ENCODE measurements around the gene SATL1.

The SATL1 gene

GRCh38 chrX:85136409-85136808 lies 107.2 kb downstream of the SATL1 start:
- TF ChIP-seq CTCF (IDR thresholded peaks at IDR 0.05; ENCODE audit: low read depth, low read length) = no peak
- H3K4me3 ChIP-seq (ENCODE audit: low read depth, low read length) = no peak overlapping the region

GRCh38 chrX:85115252-85115651 lies 128.3 kb downstream of the SATL1 start:
- no peak overlapping the region for H3K4me3 ChIP-seq (ENCODE audit: low read depth, low read length)
- no peak for TF ChIP-seq CTCF (IDR thresholded peaks at IDR 0.05; ENCODE audit: low read depth, low read length)

DNA sequence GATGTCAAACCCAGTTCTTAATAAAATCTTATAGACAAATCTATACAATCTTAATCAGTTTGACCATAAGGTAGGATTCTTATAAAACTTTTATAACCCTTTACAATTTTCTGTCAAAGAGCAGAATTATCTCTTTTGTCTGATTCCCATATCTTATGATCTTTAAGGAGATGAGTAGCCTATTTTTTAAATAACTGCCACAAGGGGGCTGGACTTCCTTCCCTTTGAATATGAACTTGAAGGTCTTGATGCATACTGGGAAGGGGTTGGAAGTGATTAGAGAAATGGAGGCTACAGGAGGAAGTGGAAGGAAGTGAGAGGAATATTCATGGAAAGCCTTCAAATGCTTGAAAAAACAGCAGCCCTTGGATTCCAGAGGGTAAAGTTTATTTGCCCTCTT lies 128.8 kb downstream of the SATL1 start:
- H3K4me3 ChIP-seq (ENCODE audit: low read depth, low read length) = no peak overlapping the region
- TF ChIP-seq CTCF (IDR thresholded peaks at IDR 0.05; ENCODE audit: low read depth, low read length) = no peak

- TF ChIP-seq CTCF (IDR thresholded peaks at IDR 0.05; ENCODE audit: low read depth, low read length) = no peak
- no peak overlapping the region for H3K4me3 ChIP-seq (ENCODE audit: low read depth, low read length)
Measured at GRCh38 chrX:85114171-85114570, 129.4 kb downstream of the SATL1 start.

GRCh38 chrX:85113746-85114145 lies 129.8 kb downstream of the SATL1 start:
- TF ChIP-seq CTCF (IDR thresholded peaks at IDR 0.05; ENCODE audit: low read depth, low read length) = no peak
- H3K4me3 ChIP-seq (ENCODE audit: low read depth, low read length) = no peak overlapping the region

DNA sequence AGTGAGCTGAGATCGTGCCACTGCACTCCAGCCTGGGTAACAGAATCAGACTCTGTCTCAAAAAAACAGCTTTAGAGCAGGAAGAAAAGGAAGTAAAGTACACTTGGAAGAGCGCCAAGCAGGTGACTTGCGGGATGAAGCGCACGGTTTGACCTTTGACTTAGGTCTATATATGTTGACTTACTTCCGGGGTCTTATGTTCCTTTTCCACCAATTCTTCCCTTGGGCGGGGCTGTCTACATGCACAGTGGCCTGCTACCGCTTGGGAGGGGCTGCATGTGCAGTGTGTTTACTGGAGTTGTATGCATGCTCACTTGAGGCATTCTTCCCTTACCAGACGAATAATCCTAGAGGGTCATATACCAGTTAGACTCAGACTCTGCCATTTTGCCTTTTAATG lies 131.3 kb downstream of the SATL1 start:
- H3K4me3 ChIP-seq (ENCODE audit: low read depth, low read length) = no peak overlapping the region
- no peak for TF ChIP-seq CTCF (IDR thresholded peaks at IDR 0.05; ENCODE audit: low read depth, low read length)

- H3K4me3 ChIP-seq (ENCODE audit: low read depth, low read length) = no peak overlapping the region
- TF ChIP-seq CTCF (IDR thresholded peaks at IDR 0.05; ENCODE audit: low read depth, low read length) = peak; percentile 67; the same call in 1 of the 2 replicates
Measured at GRCh38 chrX:85111347-85111746, 132.2 kb downstream of the SATL1 start.

All from WI38 (cell line).